Coronary artery (tissue), 2 donors: ENCODE data around the gene AQR.

Experiments used
- DNase-seq: peaks from one replicate; pipeline ENCODE4 v3.0.0-alpha.2; 2017; ENCODE audit warnings: low spot score
- H3K27ac ChIP-seq, 2 donors: fragments of 200-600 bp; sonication (generic); one replicate each; pipeline ENCODE4 v1.5.1; 2016 to 2019
- H3K4me3 ChIP-seq: fragments of 200-600 bp; sonication (generic); 2 replicates; pipeline ENCODE4 v1.5.1; 2016; ENCODE audit warnings: mild to moderate bottlenecking, moderate library complexity
- TF ChIP-seq, protein P1 (sequence below): fragments of 200-600 bp; sonication (generic); IDR thresholded peaks from one replicate; pipeline ENCODE4 v1.5.1; 2019; ENCODE audit warnings: antibody characterized with exemption

AQR gene

GRCh38 chr15:34904527-34904926 is 65.0 kb downstream of the AQR start:
- TF ChIP-seq, protein P1, sequence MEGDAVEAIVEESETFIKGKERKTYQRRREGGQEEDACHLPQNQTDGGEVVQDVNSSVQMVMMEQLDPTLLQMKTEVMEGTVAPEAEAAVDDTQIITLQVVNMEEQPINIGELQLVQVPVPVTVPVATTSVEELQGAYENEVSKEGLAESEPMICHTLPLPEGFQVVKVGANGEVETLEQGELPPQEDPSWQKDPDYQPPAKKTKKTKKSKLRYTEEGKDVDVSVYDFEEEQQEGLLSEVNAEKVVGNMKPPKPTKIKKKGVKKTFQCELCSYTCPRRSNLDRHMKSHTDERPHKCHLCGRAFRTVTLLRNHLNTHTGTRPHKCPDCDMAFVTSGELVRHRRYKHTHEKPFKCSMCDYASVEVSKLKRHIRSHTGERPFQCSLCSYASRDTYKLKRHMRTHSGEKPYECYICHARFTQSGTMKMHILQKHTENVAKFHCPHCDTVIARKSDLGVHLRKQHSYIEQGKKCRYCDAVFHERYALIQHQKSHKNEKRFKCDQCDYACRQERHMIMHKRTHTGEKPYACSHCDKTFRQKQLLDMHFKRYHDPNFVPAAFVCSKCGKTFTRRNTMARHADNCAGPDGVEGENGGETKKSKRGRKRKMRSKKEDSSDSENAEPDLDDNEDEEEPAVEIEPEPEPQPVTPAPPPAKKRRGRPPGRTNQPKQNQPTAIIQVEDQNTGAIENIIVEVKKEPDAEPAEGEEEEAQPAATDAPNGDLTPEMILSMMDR, result no peak
- DNase-seq, result no peak
- H3K27ac ChIP-seq, result no peak overlapping the region
- H3K4me3 ChIP-seq, result no peak overlapping the region

DNA sequence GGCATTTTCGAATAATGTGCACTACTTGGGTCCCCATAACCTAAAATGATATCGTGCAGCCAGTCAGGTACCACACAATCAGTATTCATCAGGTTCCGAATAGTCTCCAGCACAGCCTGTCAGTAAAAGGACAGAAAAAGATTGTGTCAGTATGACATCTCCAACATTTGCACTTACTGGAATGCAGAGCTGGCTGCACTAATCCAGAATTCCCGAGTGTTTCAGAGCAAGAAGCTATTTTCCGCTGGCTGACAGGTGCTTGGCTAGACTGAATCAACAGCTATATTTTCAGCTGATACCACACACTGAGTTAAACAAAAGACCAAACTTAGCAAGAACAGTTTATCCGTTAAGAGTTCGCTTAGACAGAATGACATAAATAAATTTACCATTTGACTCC is 68.8 kb downstream of the AQR start:
- no peak overlapping the region for H3K4me3 ChIP-seq
- TF ChIP-seq, protein P1, result no peak
- H3K27ac ChIP-seq, result no peak overlapping the region
- DNase-seq, result no peak

DNA sequence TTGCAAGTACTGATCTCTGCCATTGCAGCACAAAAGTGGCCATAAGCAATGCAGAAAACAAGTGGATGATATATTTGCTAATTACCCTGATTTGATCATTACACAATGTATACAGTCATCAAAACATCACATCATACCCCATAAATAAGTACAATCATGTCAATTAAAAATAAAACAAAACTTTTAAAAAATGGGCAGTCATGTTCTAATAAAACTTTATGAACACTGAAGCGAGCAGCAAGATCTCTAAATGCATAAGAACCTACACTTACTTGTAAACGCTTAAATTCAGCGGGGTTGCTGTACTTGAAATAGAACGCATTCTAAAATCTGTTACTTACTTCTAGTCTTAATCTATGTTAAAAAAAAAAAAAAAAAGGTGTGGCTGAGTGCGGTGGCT is 73.4 kb downstream of the AQR start:
- TF ChIP-seq, protein P1, result no peak
- no peak for DNase-seq
- Histone ChIP-seq H3K27ac (no peak overlapping the region), H3K4me3 (no peak overlapping the region)

DNA sequence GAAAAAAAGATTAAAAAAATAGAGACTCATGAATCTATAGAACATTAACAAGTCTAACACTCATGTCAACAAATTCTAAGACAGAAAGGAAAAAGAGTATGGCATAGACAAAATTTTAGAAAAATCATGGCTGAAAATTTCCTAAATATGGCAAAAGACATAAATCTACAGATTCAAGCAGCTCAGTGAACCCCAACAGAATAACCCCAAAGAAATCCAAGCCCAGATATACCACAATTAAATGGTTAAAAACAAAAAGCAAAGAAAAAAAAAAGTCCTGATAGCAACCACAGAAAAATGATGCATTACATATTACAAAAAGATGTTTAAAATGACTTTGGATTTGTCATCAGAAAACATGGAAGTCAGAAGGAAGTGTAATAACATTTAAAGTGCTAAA is 75.6 kb downstream of the AQR start:
- Histone ChIP-seq H3K27ac (no peak overlapping the region), H3K4me3 (no peak overlapping the region)
- DNase-seq, result no peak
- TF ChIP-seq, protein P1, result no peak

DNA sequence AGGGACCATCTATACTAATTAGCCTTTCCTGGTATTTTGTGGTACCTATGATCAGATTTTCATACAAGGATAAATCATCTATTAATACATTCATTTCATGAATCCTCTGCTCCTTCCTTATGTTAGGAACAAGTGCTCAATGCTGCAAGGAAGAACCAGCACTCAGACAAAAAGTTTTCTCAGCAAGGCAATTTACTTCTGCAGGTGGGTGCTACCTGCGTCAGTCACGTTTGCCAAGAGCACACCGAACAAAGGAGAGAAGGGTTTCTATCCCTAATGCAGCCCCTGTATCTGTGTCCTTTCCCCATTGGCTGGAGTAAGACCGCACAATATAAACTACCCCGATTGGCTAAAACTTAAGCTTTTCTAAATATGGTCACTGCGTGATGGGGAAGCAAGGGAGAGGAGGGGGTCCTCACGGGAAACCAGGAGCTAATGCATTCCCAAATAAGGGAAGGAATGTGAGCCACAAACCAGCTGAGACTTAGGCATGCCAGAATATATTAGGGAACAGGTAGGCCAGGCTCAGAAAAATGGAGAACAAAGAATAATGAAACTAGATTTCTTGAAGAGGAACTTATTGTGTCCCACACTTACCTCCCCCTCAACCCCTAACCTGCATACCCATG is 76.5 kb downstream of the AQR start:
- TF ChIP-seq, protein P1, result no peak
- DNase-seq, result no peak
- H3K4me3 ChIP-seq, result no peak overlapping the region
- H3K27ac ChIP-seq, result no peak overlapping the region

- DNase-seq, result no peak
- TF ChIP-seq, protein P1, result no peak
- H3K4me3 ChIP-seq, result no peak overlapping the region
- H3K27ac ChIP-seq, result no peak overlapping the region
Observed at GRCh38 chr15:34890424-34890823, 79.1 kb downstream of the AQR start.

GRCh38 chr15:34889476-34889875 is 80.1 kb downstream of the AQR start:
- TF ChIP-seq, protein P1, result no peak
- Histone ChIP-seq H3K4me3 (no peak overlapping the region), H3K27ac (no peak overlapping the region)
- no peak for DNase-seq
